ENCODE results near the gene ATP1A2.

DNA sequence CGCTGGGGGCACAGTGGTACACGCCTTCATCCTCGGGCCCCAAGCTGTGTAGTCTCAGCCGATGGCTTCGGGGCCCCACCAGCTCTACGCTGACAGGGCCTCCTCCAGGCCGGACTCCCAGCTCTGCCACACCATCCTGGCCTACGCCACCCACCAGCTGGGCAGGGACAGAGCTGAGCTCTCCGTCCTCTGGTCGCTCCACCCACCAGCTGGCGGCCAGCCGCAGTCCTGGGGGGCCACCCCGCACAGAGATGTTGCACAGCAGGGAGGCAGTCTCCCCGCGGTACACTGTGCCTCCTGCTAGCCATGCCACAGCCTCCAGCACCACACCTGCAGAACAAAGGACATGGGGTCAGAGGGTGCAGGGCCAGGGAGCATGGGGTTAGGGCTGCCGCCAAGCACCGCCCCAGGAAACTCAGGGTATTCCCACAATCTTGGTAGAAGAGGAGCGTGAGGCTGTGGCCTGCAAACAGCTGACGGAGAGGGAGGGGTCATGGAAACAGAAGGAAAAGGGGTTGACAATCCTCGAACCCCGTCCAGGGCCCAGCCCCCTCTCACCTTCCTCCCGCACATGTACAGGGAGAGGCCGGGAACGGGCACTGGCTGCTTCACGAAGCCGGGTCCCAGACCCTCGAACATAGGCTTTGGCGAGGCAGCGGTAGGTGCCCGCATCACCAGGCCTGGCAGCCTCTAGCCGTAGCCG lies 23.0 kb upstream of the ATP1A2 start:
- TF ChIP-seq SIN3A (IDR thresholded peaks at IDR 0.05; ENCODE audit: borderline replicate concordance, insufficient read depth, low read length) = no peak
- TF ChIP-seq POLR2AphosphoS5 (IDR thresholded peaks at IDR 0.05; ENCODE audit: low read depth, low read length) = no peak
- TF ChIP-seq, protein P1, sequence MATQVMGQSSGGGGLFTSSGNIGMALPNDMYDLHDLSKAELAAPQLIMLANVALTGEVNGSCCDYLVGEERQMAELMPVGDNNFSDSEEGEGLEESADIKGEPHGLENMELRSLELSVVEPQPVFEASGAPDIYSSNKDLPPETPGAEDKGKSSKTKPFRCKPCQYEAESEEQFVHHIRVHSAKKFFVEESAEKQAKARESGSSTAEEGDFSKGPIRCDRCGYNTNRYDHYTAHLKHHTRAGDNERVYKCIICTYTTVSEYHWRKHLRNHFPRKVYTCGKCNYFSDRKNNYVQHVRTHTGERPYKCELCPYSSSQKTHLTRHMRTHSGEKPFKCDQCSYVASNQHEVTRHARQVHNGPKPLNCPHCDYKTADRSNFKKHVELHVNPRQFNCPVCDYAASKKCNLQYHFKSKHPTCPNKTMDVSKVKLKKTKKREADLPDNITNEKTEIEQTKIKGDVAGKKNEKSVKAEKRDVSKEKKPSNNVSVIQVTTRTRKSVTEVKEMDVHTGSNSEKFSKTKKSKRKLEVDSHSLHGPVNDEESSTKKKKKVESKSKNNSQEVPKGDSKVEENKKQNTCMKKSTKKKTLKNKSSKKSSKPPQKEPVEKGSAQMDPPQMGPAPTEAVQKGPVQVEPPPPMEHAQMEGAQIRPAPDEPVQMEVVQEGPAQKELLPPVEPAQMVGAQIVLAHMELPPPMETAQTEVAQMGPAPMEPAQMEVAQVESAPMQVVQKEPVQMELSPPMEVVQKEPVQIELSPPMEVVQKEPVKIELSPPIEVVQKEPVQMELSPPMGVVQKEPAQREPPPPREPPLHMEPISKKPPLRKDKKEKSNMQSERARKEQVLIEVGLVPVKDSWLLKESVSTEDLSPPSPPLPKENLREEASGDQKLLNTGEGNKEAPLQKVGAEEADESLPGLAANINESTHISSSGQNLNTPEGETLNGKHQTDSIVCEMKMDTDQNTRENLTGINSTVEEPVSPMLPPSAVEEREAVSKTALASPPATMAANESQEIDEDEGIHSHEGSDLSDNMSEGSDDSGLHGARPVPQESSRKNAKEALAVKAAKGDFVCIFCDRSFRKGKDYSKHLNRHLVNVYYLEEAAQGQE (IDR thresholded peaks at IDR 0.05; ENCODE audit: insufficient read depth in 1 of 2, low read depth in 2 of 2, low read length in 2 of 2) = no peak
